ENCODE measurements around the gene THNSL1. TPM values are rescaled to one million over a fixed set of nuclear protein-coding genes. Genes with fewer than 3 reads are reported as not detected.
"Not testable (repeated sequence)": the region's sequence is repeated elsewhere in the genome, so short reads cannot be mapped to it uniquely, and the experiment has no call there.

The THNSL1 gene, protein sequence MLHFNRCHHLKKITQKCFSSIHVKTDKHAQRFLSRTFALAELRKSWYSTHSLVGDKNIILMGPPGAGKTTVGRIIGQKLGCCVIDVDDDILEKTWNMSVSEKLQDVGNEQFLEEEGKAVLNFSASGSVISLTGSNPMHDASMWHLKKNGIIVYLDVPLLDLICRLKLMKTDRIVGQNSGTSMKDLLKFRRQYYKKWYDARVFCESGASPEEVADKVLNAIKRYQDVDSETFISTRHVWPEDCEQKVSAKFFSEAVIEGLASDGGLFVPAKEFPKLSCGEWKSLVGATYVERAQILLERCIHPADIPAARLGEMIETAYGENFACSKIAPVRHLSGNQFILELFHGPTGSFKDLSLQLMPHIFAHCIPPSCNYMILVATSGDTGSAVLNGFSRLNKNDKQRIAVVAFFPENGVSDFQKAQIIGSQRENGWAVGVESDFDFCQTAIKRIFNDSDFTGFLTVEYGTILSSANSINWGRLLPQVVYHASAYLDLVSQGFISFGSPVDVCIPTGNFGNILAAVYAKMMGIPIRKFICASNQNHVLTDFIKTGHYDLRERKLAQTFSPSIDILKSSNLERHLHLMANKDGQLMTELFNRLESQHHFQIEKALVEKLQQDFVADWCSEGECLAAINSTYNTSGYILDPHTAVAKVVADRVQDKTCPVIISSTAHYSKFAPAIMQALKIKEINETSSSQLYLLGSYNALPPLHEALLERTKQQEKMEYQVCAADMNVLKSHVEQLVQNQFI
- total RNA-seq = 1 to 10 TPM in 2 of 5 donors, under 1 TPM in 3; under 0.01 to 5.0 (median 0.58) TPM
- polyA plus RNA-seq = 1 to 10 TPM; 1.2 to 1.8 (median 1.3) TPM
- long read RNA-seq, donor 1 = 0 reads
- long read RNA-seq, donor 2, partial matches to known transcripts = 0 of 4 reads
- long read RNA-seq, donor 2, other reads (novel, unspliced or antisense) = 0 of 4 reads
- long read RNA-seq, donor 3, partial matches to known transcripts = 0 of 2 reads
- long read RNA-seq, donor 3, other reads (novel, unspliced or antisense) = 0 of 2 reads
- long read RNA-seq, donor 4 = 0 reads
- long read RNA-seq, donor 5, partial matches to known transcripts = 0 of 3 reads
- long read RNA-seq, donor 5, other reads (novel, unspliced or antisense) = 0 of 3 reads
- long read RNA-seq, donor 6, partial matches to known transcripts = 0 of 2 reads
- long read RNA-seq, donor 6, other reads (novel, unspliced or antisense) = 0 of 2 reads
- long read RNA-seq, donor 7, partial matches to known transcripts = 0 of 3 reads
- long read RNA-seq, donor 7, other reads (novel, unspliced or antisense) = 0 of 3 reads
- long read RNA-seq, donor 8, partial matches to known transcripts = 0 of 2 reads
- long read RNA-seq, donor 8, other reads (novel, unspliced or antisense) = 0 of 2 reads
- long read RNA-seq, donor 9, partial matches to known transcripts = 0 of 1 reads
- long read RNA-seq, donor 9, other reads (novel, unspliced or antisense) = 0 of 1 reads
- long read RNA-seq, donor 10, partial matches to known transcripts = 0 of 1 reads
- long read RNA-seq, donor 10, other reads (novel, unspliced or antisense) = 0 of 1 reads

DNA sequence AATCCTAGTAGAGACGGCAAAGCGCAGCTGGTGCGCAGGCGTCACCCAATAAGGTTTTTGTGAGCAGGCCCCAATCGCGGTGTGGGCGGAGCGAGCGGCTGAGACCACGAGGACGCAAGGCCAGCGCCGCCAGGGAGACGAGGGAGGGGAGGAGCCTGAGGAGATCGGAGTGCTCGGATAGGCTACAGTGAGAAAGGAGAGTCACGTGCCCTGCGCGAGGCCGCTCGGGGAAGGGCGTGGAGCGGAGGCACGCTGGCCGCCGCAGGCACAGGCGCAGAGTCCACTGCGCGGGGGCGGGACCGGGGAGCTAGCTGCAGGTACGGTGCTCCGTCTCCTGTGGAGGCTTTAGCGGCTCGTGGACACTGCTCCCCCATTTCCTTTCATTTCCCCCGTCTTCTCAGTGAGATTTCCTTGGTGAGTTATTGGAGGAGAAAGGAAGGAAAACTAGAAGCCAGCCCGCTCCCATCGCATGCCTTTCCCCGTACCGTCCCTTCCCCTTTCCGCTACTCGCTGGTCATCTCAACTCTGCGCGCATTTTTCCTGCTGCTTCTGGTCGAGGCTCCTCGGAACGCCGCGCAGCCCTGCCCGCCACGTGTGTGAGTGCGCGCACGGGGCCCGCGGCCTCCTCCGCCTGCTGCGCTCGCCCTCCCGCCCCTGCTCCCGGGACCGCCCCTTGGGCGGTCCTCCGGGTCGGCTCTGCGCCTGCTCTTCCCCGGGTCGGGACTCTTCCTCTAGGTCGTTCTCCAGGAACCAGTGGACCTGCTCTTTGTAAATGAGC, at the start of gene THNSL1:
THNSL1 (plus strand) TSS at position 237 of the 778 bp plus-strand sequence. CDS start 6,612 bp downstream, outside the sequence.
- Histone ChIP-seq H3K4me1 (peaks cover 0 to 24% (median 14%) of the 10 kb centered on the region in 4 donors), H3K27ac (peak within 1 kb of the TSS; percentile 90 to 98 (median 95)), H3K36me3 (no peaks in the 10 kb centered on the region), H3K4me3 (peak within 1 kb of the TSS; percentile 59 to 81 (median 62)), H3K9me3 (no peaks in the 10 kb centered on the region), H3K27me3 (no peaks in the 10 kb centered on the region)
- 0 to 1% (median 1%) methylated on average over 54 to 69 of the region's 69 CpGs for WGBS, 5 donors
- intact Hi-C loops (cut with DNase I; ENCODE audit: low total_unique reads) = no loop called here
- TF ChIP-seq, protein P1, sequence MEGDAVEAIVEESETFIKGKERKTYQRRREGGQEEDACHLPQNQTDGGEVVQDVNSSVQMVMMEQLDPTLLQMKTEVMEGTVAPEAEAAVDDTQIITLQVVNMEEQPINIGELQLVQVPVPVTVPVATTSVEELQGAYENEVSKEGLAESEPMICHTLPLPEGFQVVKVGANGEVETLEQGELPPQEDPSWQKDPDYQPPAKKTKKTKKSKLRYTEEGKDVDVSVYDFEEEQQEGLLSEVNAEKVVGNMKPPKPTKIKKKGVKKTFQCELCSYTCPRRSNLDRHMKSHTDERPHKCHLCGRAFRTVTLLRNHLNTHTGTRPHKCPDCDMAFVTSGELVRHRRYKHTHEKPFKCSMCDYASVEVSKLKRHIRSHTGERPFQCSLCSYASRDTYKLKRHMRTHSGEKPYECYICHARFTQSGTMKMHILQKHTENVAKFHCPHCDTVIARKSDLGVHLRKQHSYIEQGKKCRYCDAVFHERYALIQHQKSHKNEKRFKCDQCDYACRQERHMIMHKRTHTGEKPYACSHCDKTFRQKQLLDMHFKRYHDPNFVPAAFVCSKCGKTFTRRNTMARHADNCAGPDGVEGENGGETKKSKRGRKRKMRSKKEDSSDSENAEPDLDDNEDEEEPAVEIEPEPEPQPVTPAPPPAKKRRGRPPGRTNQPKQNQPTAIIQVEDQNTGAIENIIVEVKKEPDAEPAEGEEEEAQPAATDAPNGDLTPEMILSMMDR (IDR thresholded peaks at IDR 0.05) = no peak
- TF ChIP-seq POLR2AphosphoS5 (IDR thresholded peaks at IDR 0.05) (peak; percentile 89 to 95 (median 93)), EP300 (IDR thresholded peaks at IDR 0.05) (no peak), POLR2A (IDR thresholded peaks at IDR 0.05) (peak in 2 of 4 donors; percentile 74 to 84)
- peak; percentile 97 to 100 for DNase-seq

DNA sequence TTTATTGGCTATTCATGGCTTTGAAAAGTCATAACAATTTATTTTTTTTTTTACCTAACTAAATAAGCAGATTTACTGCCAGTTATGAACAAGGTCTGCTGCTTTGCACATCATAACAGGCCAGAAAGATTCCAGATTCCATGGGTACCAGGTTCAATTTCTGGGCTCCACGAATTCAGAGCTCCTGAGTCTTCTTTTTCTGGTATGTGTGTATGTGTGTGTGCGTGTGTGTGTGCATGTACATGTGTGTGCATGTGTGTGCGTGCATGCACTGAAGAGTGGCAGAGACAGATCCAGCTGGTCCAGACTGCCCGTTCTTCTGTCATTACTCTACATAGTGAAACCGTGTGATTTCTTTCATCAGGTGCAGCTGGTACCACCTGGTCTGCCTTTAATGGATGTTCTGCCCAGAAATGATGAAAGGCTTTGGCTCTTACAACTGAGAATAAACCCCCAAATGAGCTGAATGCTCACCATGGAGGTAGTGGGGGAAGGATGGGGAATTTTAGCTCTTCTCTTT, 49.4 kb upstream of the THNSL1 start:
- H3K4me3 ChIP-seq = no peak overlapping the region
- H3K36me3 ChIP-seq = no peaks in the 10 kb centered on the region
- no peaks in the 10 kb centered on the region for H3K9me3 ChIP-seq
- H3K27me3 ChIP-seq = no peaks in the 10 kb centered on the region
- intact Hi-C loops (cut with DNase I; ENCODE audit: low total_unique reads) = no loop called here
- no peak for DNase-seq
- TF ChIP-seq EP300 (IDR thresholded peaks at IDR 0.05) (no peak), POLR2AphosphoS5 (IDR thresholded peaks at IDR 0.05) (no peak), POLR2A (IDR thresholded peaks at IDR 0.05) (no peak)
- TF ChIP-seq, protein P1 (IDR thresholded peaks at IDR 0.05) = no peak
- no peak overlapping the region for H3K27ac ChIP-seq
- WGBS, 5 donors = 89 to 93% (median 92%) methylated on average over 5 of the region's 5 CpGs
- H3K4me1 ChIP-seq = peaks cover 0 to 11% (median 8%) of the 10 kb centered on the region in 4 donors

DNA sequence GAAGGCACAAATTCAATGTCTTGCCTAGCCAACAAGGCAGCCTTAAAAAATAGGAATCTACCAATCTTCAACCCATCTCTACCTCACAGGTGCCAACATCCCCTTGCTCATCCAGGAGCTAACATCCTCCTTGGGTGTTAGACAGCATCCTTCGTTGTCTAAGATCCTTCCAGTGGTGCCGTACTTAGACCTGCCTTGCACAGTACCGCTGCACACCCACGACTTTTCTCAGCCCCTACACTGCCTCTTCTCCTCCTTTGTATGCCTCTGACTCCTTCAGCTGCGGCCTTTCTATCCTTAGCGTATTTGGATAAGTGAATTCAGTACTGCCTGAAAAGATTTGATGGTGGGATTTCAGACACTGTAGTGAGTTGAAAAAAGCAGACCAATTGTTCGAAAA, 48.1 kb upstream of the THNSL1 start:
- Histone ChIP-seq H3K36me3 (no peaks in the 10 kb centered on the region), H3K27ac (no peak overlapping the region), H3K27me3 (no peaks in the 10 kb centered on the region), H3K4me1 (peaks cover 0 to 7% (median 4%) of the 10 kb centered on the region in 4 donors), H3K4me3 (no peak overlapping the region), H3K9me3 (no peaks in the 10 kb centered on the region)
- DNase-seq = no peak
- WGBS, 5 donors = 85 to 96% (median 95%) methylated on average over 7 of the region's 7 CpGs
- intact Hi-C loops (cut with DNase I; ENCODE audit: low total_unique reads) = no loop called here
- no peak for TF ChIP-seq POLR2A (IDR thresholded peaks at IDR 0.05)
- TF ChIP-seq, protein P1 (IDR thresholded peaks at IDR 0.05) = no peak
- no peak for TF ChIP-seq EP300 (IDR thresholded peaks at IDR 0.05)
- TF ChIP-seq POLR2AphosphoS5 (IDR thresholded peaks at IDR 0.05) = no peak

DNA sequence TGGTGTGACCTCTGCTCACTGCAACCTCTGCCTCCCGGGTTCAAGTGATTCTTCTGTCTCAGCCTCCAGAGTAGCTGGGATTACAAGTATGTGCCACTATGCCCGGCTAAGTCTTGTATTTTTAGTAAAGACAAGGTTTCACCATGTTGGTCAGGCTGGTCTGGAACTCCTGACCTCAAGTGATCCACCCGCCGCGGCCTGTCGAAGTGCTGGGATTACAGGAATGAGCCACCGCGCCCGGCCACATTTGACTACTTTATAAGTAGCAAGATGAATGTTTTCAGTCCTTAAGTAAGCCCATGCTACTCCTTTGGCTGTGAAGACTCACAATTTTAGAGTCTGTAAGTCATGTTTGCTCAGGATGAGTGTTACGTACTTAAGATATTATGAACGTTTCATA, 47.5 kb upstream of the THNSL1 start:
- H3K27me3 ChIP-seq; H3K4me1 ChIP-seq; H3K4me3 ChIP-seq; H3K9me3 ChIP-seq; DNase-seq; intact Hi-C loops (cut with DNase I; ENCODE audit: low total_unique reads); H3K36me3 ChIP-seq; H3K27ac ChIP-seq: not testable (repeated sequence)
- WGBS, 5 donors = 88 to 94% (median 92%) methylated on average over 11 of the region's 11 CpGs
